Measurements from ENCODE around the gene FANCL.
"Not testable (repeated sequence)": the region's sequence is repeated elsewhere in the genome, so short reads cannot be mapped to it uniquely, and the experiment has no call there.

The FANCL gene

GRCh38 chr2:58182527-58182926, 58.6 kb downstream of the FANCL start:
- TF ChIP-seq CTCF (IDR thresholded peaks at IDR 0.05; ENCODE audit: low read depth, low read length): no peak
- no peak overlapping the region for H3K4me3 ChIP-seq (ENCODE audit: low read depth, low read length)

DNA sequence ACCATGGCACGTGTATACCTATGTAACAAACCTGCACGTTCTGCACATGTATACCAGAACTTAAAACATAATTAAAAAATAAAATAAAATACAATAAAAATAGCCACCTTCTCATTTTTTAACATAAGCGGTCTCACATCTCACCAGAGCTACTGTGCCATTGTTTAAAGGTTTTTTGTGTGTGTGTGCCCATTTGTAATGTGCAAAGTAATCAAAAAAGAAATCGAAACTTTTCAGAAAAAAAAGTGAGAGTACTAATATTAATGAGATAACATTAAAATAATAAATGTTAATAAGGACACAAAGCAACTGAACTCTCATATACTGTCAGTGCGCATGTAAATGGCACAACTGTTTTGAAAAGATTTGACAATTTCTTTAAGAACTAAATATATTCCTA, 60.5 kb downstream of the FANCL start:
- TF ChIP-seq CTCF (IDR thresholded peaks at IDR 0.05; ENCODE audit: low read depth, low read length): no peak
- H3K4me3 ChIP-seq (ENCODE audit: low read depth, low read length): no peak overlapping the region

DNA sequence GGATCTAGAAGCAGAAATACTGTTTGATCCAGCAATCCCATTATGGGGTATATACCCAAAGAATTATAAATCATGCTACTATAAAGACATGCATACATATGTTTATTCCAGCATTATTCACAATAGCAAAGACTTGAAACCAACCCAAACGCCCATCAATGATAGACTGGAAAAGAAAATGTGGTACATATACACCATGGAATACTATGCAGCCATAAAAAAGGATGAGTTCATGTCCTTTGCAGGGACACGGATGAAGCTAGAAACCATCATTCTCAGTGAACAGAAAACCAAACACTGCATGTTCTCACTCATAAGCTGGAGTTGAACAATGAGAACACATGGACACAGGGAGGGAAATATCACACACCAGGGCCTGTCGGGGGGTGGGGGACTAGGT, 61.0 kb downstream of the FANCL start:
- H3K4me3 ChIP-seq (ENCODE audit: low read depth, low read length): not testable (repeated sequence)

DNA sequence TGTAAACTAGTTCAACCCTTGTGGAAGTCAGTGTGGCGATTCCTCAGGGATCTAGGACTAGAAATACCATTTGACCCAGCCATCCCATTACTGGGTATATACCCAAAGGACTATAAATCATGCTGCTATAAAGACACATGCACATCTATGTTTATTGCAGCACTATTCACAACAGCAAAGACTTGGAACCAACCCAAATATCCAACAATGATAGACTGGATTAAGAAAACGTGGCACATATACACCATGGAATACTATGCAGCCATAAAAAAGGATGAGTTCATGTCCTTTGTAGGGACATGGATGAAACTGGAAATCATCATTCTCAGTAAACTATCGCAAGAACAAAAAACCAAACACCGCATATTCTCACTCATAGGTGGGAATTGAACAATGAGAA, 63.9 kb downstream of the FANCL start:
- not testable (repeated sequence) for H3K4me3 ChIP-seq (ENCODE audit: low read depth, low read length)

DNA sequence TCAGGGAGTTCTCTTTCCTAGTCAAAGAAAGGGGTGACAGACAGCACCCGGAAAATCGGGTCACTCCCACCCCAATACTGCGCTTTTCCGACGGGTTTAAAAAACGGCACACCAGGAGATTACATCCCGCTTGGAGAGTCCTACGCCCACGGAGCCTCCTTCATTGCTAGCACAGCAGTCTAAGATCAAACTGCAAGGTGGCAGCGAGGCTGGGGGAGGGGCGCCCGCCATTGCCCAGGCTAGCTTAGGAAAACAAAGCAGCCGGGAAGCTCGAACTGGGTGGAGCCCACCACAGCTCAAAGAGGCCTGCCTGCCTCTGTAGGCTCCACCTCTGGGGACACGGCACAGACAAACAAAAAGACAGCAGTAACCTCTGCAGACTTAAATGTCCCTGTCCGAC, 69.3 kb downstream of the FANCL start:
- not testable (repeated sequence) for H3K4me3 ChIP-seq (ENCODE audit: low read depth, low read length)

- H3K4me3 ChIP-seq (ENCODE audit: low read depth, low read length): not testable (repeated sequence)
These were observed 70.7 kb downstream of the FANCL start for GRCh38 chr2:58170334-58170933.

DNA sequence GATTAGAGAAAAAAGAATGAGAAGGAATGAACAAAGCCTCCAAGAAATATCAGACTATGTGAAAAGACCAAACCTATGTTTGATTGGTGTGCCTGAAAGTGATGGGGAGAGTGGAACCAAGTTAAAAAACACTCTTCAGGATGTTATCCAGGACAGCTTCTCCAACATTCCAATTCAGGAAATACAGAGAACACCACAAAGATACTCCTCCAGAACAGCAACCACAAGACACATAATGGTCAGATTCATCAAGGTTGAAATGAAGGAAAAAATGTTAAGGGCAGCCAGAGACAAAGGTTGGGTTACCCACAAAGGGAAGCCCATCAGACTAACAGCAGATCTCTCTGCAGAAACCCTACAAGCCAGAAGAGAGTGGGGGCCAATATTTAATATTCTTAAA, 71.3 kb downstream of the FANCL start:
- not testable (repeated sequence) for H3K4me3 ChIP-seq (ENCODE audit: low read depth, low read length)

GRCh38 chr2:58168130-58168529, 73.0 kb downstream of the FANCL start:
- H3K4me3 ChIP-seq (ENCODE audit: low read depth, low read length): not testable (repeated sequence)

GRCh38 chr2:58163913-58164312, 77.2 kb downstream of the FANCL start:
- no peak overlapping the region for H3K4me3 ChIP-seq (ENCODE audit: low read depth, low read length)
- no peak for TF ChIP-seq CTCF (IDR thresholded peaks at IDR 0.05; ENCODE audit: low read depth, low read length)

- no peak overlapping the region for H3K4me3 ChIP-seq (ENCODE audit: low read depth, low read length)
- no peak for TF ChIP-seq CTCF (IDR thresholded peaks at IDR 0.05; ENCODE audit: low read depth, low read length)
These were observed 82.6 kb downstream of the FANCL start for GRCh38 chr2:58158481-58158880.

DNA sequence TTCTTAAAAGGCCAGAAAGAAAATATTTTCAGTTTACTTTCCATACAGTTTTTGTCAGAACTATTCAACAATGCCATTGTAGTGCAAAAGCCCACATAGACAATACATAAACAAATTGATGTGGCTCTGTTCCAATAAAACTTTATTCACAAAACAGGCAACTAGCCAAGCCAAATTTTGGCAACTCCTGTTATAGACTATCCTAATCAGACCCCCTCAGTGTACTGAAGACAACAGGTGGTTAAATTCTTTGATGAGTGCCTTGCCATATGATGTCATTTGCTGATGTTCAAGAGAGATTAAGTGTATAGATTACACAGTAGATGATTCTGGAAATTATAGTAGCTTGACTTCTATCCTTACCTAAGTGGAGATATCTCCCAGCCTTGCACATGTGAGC, 83.4 kb downstream of the FANCL start:
- no peak for TF ChIP-seq CTCF (IDR thresholded peaks at IDR 0.05; ENCODE audit: low read depth, low read length)
- no peak overlapping the region for H3K4me3 ChIP-seq (ENCODE audit: low read depth, low read length)
